GM10266 (cell line): ENCODE measurements around the gene MVK.

Experiments used
- DNase-seq: peaks from one replicate; pipeline ENCODE4 v3.0.0; 2012; ENCODE audit errors: extremely low spot score
- TF ChIP-seq, protein P1 (sequence below): IDR thresholded peaks from 2 replicates; pipeline ENCODE4 v1.5.1; 2012; ENCODE audit warnings: mild to moderate bottlenecking, low read depth; ENCODE audit not compliant: control insufficient read depth, insufficient read depth; ENCODE audit errors: missing control alignments

MVK gene

DNA sequence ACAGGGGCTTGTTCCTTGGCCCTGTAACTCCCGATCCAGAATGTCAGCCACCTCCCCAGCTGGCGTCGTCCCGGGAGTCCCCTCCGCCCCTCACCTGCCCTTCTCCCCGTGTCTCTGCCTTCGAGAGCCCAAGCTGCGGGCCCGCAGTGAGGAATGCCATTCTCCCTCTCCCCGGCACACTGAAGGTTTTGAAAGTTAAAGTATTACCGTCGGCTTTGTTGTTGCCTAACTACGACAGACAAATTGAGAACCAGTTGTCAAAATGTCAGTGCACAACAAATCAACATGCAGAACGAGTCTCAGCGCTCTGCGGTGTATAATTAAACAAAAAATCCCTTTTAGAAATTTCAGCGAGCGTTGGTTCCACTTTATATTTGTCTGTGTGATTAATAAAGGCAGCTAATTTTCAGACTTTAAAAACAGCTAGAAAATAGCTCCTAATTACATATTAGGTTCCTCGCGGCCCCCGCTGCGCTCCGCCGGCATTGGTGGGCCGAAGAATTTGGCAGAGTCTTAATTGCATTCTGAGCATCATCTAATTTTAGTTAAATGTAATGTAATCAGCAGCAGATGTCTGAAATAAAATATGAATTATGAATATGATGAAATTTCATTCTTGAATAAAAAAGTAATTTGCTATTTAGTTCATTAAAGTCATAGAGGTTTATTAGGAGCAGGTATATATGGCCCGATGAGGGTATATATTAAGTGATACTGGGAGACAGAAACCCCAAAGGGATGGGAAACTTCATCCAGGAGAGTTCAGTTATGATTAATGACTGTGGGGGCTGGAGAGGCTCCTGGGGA is 40.3 kb downstream of the MVK start:
- TF ChIP-seq, protein P1, sequence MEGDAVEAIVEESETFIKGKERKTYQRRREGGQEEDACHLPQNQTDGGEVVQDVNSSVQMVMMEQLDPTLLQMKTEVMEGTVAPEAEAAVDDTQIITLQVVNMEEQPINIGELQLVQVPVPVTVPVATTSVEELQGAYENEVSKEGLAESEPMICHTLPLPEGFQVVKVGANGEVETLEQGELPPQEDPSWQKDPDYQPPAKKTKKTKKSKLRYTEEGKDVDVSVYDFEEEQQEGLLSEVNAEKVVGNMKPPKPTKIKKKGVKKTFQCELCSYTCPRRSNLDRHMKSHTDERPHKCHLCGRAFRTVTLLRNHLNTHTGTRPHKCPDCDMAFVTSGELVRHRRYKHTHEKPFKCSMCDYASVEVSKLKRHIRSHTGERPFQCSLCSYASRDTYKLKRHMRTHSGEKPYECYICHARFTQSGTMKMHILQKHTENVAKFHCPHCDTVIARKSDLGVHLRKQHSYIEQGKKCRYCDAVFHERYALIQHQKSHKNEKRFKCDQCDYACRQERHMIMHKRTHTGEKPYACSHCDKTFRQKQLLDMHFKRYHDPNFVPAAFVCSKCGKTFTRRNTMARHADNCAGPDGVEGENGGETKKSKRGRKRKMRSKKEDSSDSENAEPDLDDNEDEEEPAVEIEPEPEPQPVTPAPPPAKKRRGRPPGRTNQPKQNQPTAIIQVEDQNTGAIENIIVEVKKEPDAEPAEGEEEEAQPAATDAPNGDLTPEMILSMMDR, result no peak

GRCh38 chr12:109615556-109616229 is 42.1 kb downstream of the MVK start:
- no peak for DNase-seq
- TF ChIP-seq, protein P1, result no peak

More for the DNA sequence above, 40.3 kb downstream of the MVK start:
- DNase-seq, result no peak

GRCh38 chr12:109617491-109617890 is 43.9 kb downstream of the MVK start:
- DNase-seq, result no peak

DNA sequence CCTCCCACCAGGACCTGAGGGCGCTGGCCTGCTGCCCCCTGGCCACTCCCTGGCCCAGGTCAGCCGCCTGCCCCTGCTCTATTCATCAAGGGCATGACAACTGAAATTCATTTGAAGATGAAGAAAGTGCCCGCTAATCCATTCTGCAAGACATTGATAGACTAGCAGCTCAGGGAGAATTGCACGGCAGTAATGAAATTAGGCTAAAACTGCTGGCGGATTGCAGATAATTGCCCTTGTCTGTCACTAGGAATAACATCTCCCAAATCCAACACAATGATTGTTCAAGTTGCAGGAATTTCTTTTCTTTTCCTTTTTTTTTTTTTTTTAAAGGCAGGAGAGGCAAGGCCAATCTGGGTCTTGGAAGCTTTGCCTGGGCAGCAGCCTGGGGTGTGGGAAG is 44.5 kb downstream of the MVK start:
- DNase-seq, result no peak
- TF ChIP-seq, protein P1, result no peak

More at GRCh38 chr12:109617491-109617890, 43.9 kb downstream of the MVK start:
- TF ChIP-seq, protein P1, result no peak

DNA sequence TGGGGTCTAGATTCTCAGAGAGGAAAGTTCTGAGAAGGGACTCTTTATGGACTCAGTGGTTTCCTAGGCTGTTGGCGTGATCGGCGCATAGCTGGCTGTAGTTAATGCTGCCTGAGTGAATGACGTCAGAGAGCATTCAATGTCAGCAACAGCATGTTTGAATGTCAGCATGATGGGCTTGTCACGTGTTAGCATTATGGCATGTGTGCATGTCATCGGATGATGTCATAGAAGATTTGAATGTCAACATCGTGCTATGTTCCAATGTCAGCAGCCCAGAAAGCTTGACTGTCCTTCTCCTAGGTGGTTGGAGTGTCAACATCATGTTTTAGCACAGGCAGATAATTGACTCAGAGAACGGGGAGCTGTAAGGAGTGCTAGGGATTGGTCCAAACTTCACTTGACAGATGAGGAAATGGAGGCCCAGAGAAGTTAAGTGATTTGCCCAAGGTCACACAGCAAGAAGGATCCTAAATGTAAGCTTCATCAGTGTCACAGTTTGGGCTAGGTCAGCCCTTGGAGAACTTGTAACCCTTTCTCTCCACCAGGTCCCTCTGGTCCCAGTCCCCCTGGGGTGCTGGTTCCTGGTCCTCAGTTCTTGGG is 45.5 kb downstream of the MVK start:
- DNase-seq, result no peak
- TF ChIP-seq, protein P1, result no peak

GRCh38 chr12:109621211-109621694 is 47.7 kb downstream of the MVK start:
- TF ChIP-seq, protein P1, result no peak
- DNase-seq, result no peak
